A549 (cell line): ENCODE data around the gene ALDH1B1. TPM values are rescaled to one million over a fixed set of nuclear protein-coding genes. Genes with fewer than 3 reads are reported as not detected.
A peak's percentile ranks its signal among the peaks of the same experiment; 100 is the strongest.

Experiments
- ATAC-seq, 2 experiments: fragments of 200-7000 bp in 1 of 2; fragments of >200 bp in 1 of 2; cut with Nextera tagmentation in 1 of 2; cut with Tn5 transposase in 1 of 2; 3 replicates each; pipeline versions ENCODE4 v1.8.0 to v1.9.1; 2018 to 2020; ENCODE audit warnings: mild to moderate bottlenecking in 1 of 2, moderate library complexity in 1 of 2
- CTCF ChIA-PET: fragments of 300-600 bp; sonication (Branson Sonifier 250); formaldehyde crosslinking; extraction: SDS; loops from one replicate; lab custom pipeline; 2021; ENCODE audit warnings: antibody characterized with exemption, inconsistent platforms; lab: Yijun Ruan, JAX
- POLR2A ChIA-PET: fragments of 350-600 bp; formaldehyde crosslinking; extraction: SDS; loops from one replicate; lab custom pipeline; 2021; ENCODE audit warnings: antibody characterized with exemption, inconsistent platforms; lab: Yijun Ruan, JAX
- DNase-seq, 2 experiments: peaks; one replicate each; pipeline versions ENCODE4 v3.0.0 to v3.0.0-alpha.2; 2011 to 2016; ENCODE audit warnings: low read depth in 1 of 2, low spot score in 1 of 2
- FAIRE-seq: peaks from 2 replicates; lab custom pipeline; 2011; peaks lifted over from hg19 to GRCh38; lab: Jason Lieb, UNC
- H3K27ac ChIP-seq, 2 experiments: fragments of >200 bp; sonication (Bioruptor Twin); formaldehyde crosslinking; 3 replicates each; pipeline ENCODE4 v1.5.1; 2016 to 2017
- H3K4me1 ChIP-seq: fragments of >200 bp; sonication (Bioruptor Twin); formaldehyde crosslinking; 3 replicates; pipeline ENCODE4 v1.6.1; 2016
- H3K4me2 ChIP-seq: fragments of >200 bp; sonication (Bioruptor Twin); formaldehyde crosslinking; 3 replicates; pipeline ENCODE4 v1.6.1; 2016
- H3K4me3 ChIP-seq: fragments of >200 bp; sonication (Bioruptor Twin); formaldehyde crosslinking; 3 replicates; pipeline ENCODE4 v1.5.1; 2016
- H3K9me3 ChIP-seq: fragments of >200 bp; sonication (Bioruptor Twin); formaldehyde crosslinking; 3 replicates; pipeline ENCODE4 v1.6.1; 2016
- BHLHE40 ChIP-seq: IDR thresholded peaks from 2 replicates; pipeline ENCODE4 v1.6.1; 2012; ENCODE audit warnings: low read depth, low read length, inconsistent platforms
- CBX8 ChIP-seq: fragments of 200-600 bp; sonication (generic); IDR thresholded peaks from 2 replicates; pipeline ENCODE4 v1.6.1; 2016
- CEBPB ChIP-seq, 2 experiments: fragments of >200 bp in 1 of 2; sonication (Bioruptor Twin) in 1 of 2; formaldehyde crosslinking in 1 of 2; IDR thresholded peaks; 2 replicates each; pipeline ENCODE4 v1.6.1; 2012 to 2016
- CHD4 ChIP-seq: fragments of 200-600 bp; sonication (generic); IDR thresholded peaks from 2 replicates; pipeline ENCODE4 v1.6.1; 2016; ENCODE audit warnings: antibody characterized with exemption, mild to moderate bottlenecking, borderline replicate concordance
- CTCF ChIP-seq: fragments of >200 bp; sonication (Bioruptor Twin); formaldehyde crosslinking; IDR thresholded peaks from 3 replicates; pipeline ENCODE4 v1.5.1; 2016
- EHF ChIP-seq: fragments of 250-450 bp; sonication (Bioruptor Pico); IDR thresholded peaks from 2 replicates; pipeline ENCODE4 v1.5.0; 2020; ENCODE audit warnings: mild to moderate bottlenecking
- ELK1 ChIP-seq: fragments of 150-350 bp; IDR thresholded peaks from 2 replicates; pipeline ENCODE4 v1.6.1; 2014; ENCODE audit warnings: low read depth, mild to moderate bottlenecking, low read length
- HDAC2 ChIP-seq: fragments of 200-600 bp; sonication (generic); IDR thresholded peaks from 2 replicates; pipeline ENCODE4 v1.6.1; 2016
- HES2 ChIP-seq: fragments of >200 bp; sonication (Bioruptor Twin); formaldehyde crosslinking; IDR thresholded peaks from 2 replicates; pipeline ENCODE4 v1.6.1; 2016
- HOXB13 ChIP-seq: fragments of 250-450 bp; sonication (Bioruptor Pico); IDR thresholded peaks from 2 replicates; pipeline ENCODE4 v1.5.0; 2020; ENCODE audit warnings: low read depth, mild to moderate bottlenecking, moderate library complexity
- JUN ChIP-seq, 2 experiments: fragments of >200 bp; sonication (Bioruptor Twin); formaldehyde crosslinking; IDR thresholded peaks; 2 replicates in 1 of 2; 3 replicates in 1 of 2; pipeline ENCODE4 v1.6.1; 2016 to 2017
- JUNB ChIP-seq: fragments of >200 bp; sonication (Bioruptor Twin); formaldehyde crosslinking; IDR thresholded peaks from 2 replicates; pipeline ENCODE4 v1.6.1; 2016
- MAFK ChIP-seq: fragments of 450-650 bp; IDR thresholded peaks from 2 replicates; pipeline ENCODE4 v1.6.1; 2014; ENCODE audit not compliant: partially characterized antibody
- MAX ChIP-seq: IDR thresholded peaks from 2 replicates; pipeline ENCODE4 v1.6.1; 2012
- MYC ChIP-seq: IDR thresholded peaks from 2 replicates; pipeline ENCODE4 v1.6.1; 2012; ENCODE audit warnings: mild to moderate bottlenecking, inconsistent platforms, low read length, improper control_type of control experiment, borderline replicate concordance
- NR3C1 ChIP-seq: fragments of >200 bp; sonication (Bioruptor Twin); formaldehyde crosslinking; IDR thresholded peaks from 3 replicates; pipeline ENCODE4 v1.6.1; 2017
- RAD21 ChIP-seq, 2 experiments: fragments of >200 bp in 1 of 2; sonication (Bioruptor Twin) in 1 of 2; formaldehyde crosslinking in 1 of 2; IDR thresholded peaks in 1 of 2; conservative IDR thresholded peaks in 1 of 2; 2 replicates in 1 of 2; 3 replicates in 1 of 2; pipeline ENCODE4 v1.6.1; 2012 to 2018; ENCODE audit warnings: inconsistent platforms in 1 of 2
- RARB ChIP-seq: fragments of 250-450 bp; sonication (Bioruptor Pico); IDR thresholded peaks from 2 replicates; pipeline ENCODE4 v1.8.0; 2021; ENCODE audit warnings: mild to moderate bottlenecking, moderate library complexity
- RFX5 ChIP-seq: fragments of 450-650 bp; IDR thresholded peaks from 2 replicates; pipeline ENCODE4 v1.7.1; 2014; ENCODE audit warnings: antibody characterized with exemption, mild to moderate bottlenecking, moderate library complexity
- RNF2 ChIP-seq: fragments of 200-600 bp; sonication (generic); IDR thresholded peaks from 2 replicates; pipeline ENCODE4 v1.6.1; 2016; ENCODE audit warnings: low read depth, mild to moderate bottlenecking, antibody characterized with exemption, moderate library complexity, borderline replicate concordance
- SMC3 ChIP-seq: fragments of >200 bp; sonication (Bioruptor Twin); formaldehyde crosslinking; IDR thresholded peaks from 3 replicates; pipeline ENCODE4 v1.6.1; 2018; ENCODE audit warnings: inconsistent platforms
- SREBF2 ChIP-seq: fragments of 450-650 bp; IDR thresholded peaks from 2 replicates; pipeline ENCODE4 v1.6.1; 2014; ENCODE audit warnings: mild to moderate bottlenecking, moderate library complexity
- TFCP2L1 ChIP-seq: fragments of 250-450 bp; sonication (Bioruptor Pico); IDR thresholded peaks from 2 replicates; pipeline ENCODE4 v1.5.0; 2021; ENCODE audit warnings: mild to moderate bottlenecking
- ZNF302 ChIP-seq: fragments of 250-450 bp; sonication (Bioruptor Pico); IDR thresholded peaks from 2 replicates; pipeline ENCODE4 v1.9.0; 2021; ENCODE audit warnings: inconsistent platforms, mild to moderate bottlenecking, moderate library complexity
- WGBS: methylation state at CpG from one replicate; pipeline ENCODE4 v1.1.6; 2017; ENCODE audit errors: missing lambda C conversion rate; 5-methylcytosine and 5-hydroxymethylcytosine counted together
- polyA plus RNA-seq, 4 experiments: library from polyadenylated mRNA; depleted of rRNA in 3 of 4; stranded (reverse); fragments of >200 nt; fragmentation: RNase III in 1 of 4; extraction: RNeasy Plus Mini Kit Qiagen cat#74134 plus additional on column Dnase treatment in 1 of 4; gene quantifications; 2 replicates in 3 of 4; 3 replicates in 1 of 4; pipeline ENCODE4 v1.2.3, GENCODE V29; 2011 to 2017
- TF ChIP-seq, protein P1 (sequence below): fragments of 450-650 bp; IDR thresholded peaks from 2 replicates; pipeline ENCODE4 v1.6.1; 2014; ENCODE audit warnings: antibody characterized with exemption
- TF ChIP-seq, protein P2 (sequence below): IDR thresholded peaks from 2 replicates; pipeline ENCODE4 v1.6.1; 2012
- TF ChIP-seq, protein P3 (sequence below): IDR thresholded peaks from 2 replicates; pipeline ENCODE4 v1.6.1; 2012; ENCODE audit warnings: low read depth, borderline replicate concordance

ALDH1B1 gene
- polyA plus RNA-seq, 2 of the 4 experiments (the other 2 are of a cell fraction), result 40.2 to 71.8 TPM

- no peak overlapping the region for H3K4me3 ChIP-seq
- TF ChIP-seq JUN (IDR thresholded peaks at IDR 0.05) (no peak), BHLHE40 (no peak), EHF (CRISPR knock-in tag) (no peak), ZNF302 (CRISPR knock-in tag) (no peak), NR3C1 (no peak), ELK1 (no peak)
- POLR2A ChIA-PET, result no interaction called here
- 73% methylated on average over 4 of the region's 4 CpGs for WGBS
- no peak for ATAC-seq
- H3K9me3 ChIP-seq, result no peaks in the 10 kb centered on the region
- H3K4me1 ChIP-seq, result peaks cover 8% of the 10 kb centered on the region; the same call in 1 of the 3 replicates
- DNase-seq, result no peak
- H3K27ac ChIP-seq, result no peak overlapping the region
- no peak overlapping the region for H3K4me2 ChIP-seq
- CTCF ChIA-PET, result interaction anchor here (1.6 to 1.9 kb wide), 2 partner anchors 14 to 39 kb away, joined by 4 to 7 read pairs; no protein-coding TSS in a partner anchor
- no peak for FAIRE-seq
Measured at GRCh38 chr9:38431116-38431515, 38.6 kb downstream of the ALDH1B1 start.

GRCh38 chr9:38432922-38433510, 40.5 kb downstream of the ALDH1B1 start:
- TF ChIP-seq TFCP2L1 (CRISPR knock-in tag) (no peak), CHD4 (no peak), ELK1 (no peak), RFX5 (no peak), MAFK (no peak), CEBPB (IDR thresholded peaks at IDR 0.05) (no peak), CBX8 (no peak), ZNF302 (CRISPR knock-in tag) (no peak), HDAC2 (no peak), RNF2 (no peak), JUNB (no peak), HES2 (no peak), RAD21 (conservative IDR thresholded peaks at IDR 0.05 in 1 of 2, IDR thresholded peaks at IDR 0.05 in 1 of 2) (peak; percentile 54 to 55), HOXB13 (no peak), RARB (CRISPR knock-in tag) (no peak), CTCF (peak; percentile 59), SREBF2 (no peak), SMC3 (peak; percentile 58), MAX (peak; percentile 85), MYC (peak; percentile 76; the same call in 1 of the 2 replicates)
- TF ChIP-seq, protein P1, sequence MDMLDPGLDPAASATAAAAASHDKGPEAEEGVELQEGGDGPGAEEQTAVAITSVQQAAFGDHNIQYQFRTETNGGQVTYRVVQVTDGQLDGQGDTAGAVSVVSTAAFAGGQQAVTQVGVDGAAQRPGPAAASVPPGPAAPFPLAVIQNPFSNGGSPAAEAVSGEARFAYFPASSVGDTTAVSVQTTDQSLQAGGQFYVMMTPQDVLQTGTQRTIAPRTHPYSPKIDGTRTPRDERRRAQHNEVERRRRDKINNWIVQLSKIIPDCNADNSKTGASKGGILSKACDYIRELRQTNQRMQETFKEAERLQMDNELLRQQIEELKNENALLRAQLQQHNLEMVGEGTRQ, result peak; percentile 22; the same call in 1 of the 2 replicates
- TF ChIP-seq, protein P2, sequence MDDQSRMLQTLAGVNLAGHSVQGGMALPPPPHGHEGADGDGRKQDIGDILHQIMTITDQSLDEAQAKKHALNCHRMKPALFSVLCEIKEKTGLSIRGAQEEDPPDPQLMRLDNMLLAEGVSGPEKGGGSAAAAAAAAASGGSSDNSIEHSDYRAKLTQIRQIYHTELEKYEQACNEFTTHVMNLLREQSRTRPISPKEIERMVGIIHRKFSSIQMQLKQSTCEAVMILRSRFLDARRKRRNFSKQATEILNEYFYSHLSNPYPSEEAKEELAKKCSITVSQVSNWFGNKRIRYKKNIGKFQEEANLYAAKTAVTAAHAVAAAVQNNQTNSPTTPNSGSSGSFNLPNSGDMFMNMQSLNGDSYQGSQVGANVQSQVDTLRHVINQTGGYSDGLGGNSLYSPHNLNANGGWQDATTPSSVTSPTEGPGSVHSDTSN, result no peak
- TF ChIP-seq, protein P3, sequence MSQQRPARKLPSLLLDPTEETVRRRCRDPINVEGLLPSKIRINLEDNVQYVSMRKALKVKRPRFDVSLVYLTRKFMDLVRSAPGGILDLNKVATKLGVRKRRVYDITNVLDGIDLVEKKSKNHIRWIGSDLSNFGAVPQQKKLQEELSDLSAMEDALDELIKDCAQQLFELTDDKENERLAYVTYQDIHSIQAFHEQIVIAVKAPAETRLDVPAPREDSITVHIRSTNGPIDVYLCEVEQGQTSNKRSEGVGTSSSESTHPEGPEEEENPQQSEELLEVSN, result no peak
- peak; percentile 62 to 66; a peak in 3 of 6 replicates for ATAC-seq
- no peak overlapping the region for H3K4me2 ChIP-seq
- peaks cover 21% of the 10 kb centered on the region for H3K4me1 ChIP-seq
- ChIA-PET POLR2A (no interaction called here), CTCF (interaction anchor here (0.7 to 4.1 kb wide), 36 partner anchors 9 to 951 kb away, joined by 3 to 49 read pairs (median 4); partner anchors contain the start of gene ANKRD18A)
- 28% methylated on average over 3 of the region's 3 CpGs for WGBS
- FAIRE-seq, result no peak
- peaks cover 8% of the 10 kb centered on the region; the same call in 2 of the 3 replicates for H3K9me3 ChIP-seq
- H3K27ac ChIP-seq, result no peak overlapping the region
- peak; percentile 34 to 60 for DNase-seq
- H3K4me3 ChIP-seq, result no peak overlapping the region
